Keratinocyte (primary cell): ENCODE data around the gene SEPTIN6. TPM values are rescaled to one million over a fixed set of nuclear protein-coding genes. Genes with fewer than 3 reads are reported as not detected.

Experiments used
- DNase-seq: peaks from one replicate; pipeline ENCODE4 v3.0.0-alpha.2; 2011; ENCODE audit warnings: low read depth, missing footprints, low spot score
- FAIRE-seq: peaks from 2 replicates; lab custom pipeline; 2011; peaks lifted over from hg19 to GRCh38; lab: Jason Lieb, UNC
- H2AFZ ChIP-seq: 2 replicates; pipeline ENCODE4 v1.6.0; 2012; ENCODE audit warnings: low read length, control low read depth, inconsistent platforms; ENCODE audit not compliant: control insufficient read depth
- H3K27ac ChIP-seq: 2 replicates; pipeline ENCODE4 v1.5.1; 2011; ENCODE audit warnings: low read length; ENCODE audit not compliant: control insufficient read depth, insufficient read depth
- H3K27me3 ChIP-seq: 3 replicates; pipeline ENCODE4 v1.6.0; 2011; ENCODE audit warnings: low read length; ENCODE audit not compliant: control insufficient read depth, insufficient read depth; ENCODE audit errors: extremely low read depth
- H3K36me3 ChIP-seq, 2 experiments: 2 replicates in 1 of 2; 3 replicates in 1 of 2; pipeline ENCODE4 v1.5.1; 2011; ENCODE audit warnings: low read length in 2 of 2, mild to moderate bottlenecking in 1 of 2; ENCODE audit not compliant: control insufficient read depth in 2 of 2, insufficient read depth in 2 of 2; ENCODE audit errors: extremely low read depth in 1 of 2
- H3K4me1 ChIP-seq: 3 replicates; pipeline ENCODE4 v1.5.1; 2011; ENCODE audit warnings: low read length; ENCODE audit not compliant: control insufficient read depth, insufficient read depth; ENCODE audit errors: extremely low read depth
- H3K4me2 ChIP-seq: 3 replicates; pipeline ENCODE4 v1.6.0; 2011; ENCODE audit warnings: low read depth, low read length; ENCODE audit not compliant: control insufficient read depth, insufficient read depth; ENCODE audit errors: extremely low read depth
- H3K4me3 ChIP-seq, 3 experiments: fragments of 200-600 bp in 1 of 3; sonication (generic) in 1 of 3; 2 replicates in 2 of 3; 3 replicates in 1 of 3; pipeline ENCODE4 v1.5.1; 2011 to 2016; ENCODE audit warnings: low read length in 3 of 3, mild to moderate bottlenecking in 3 of 3, control low read depth in 2 of 3, inconsistent platforms in 1 of 3, low read depth in 1 of 3, mixed read lengths in 1 of 3, mixed run types in 1 of 3, moderate library complexity in 1 of 3; ENCODE audit not compliant: control insufficient read depth in 2 of 3, insufficient read depth in 2 of 3; ENCODE audit errors: extremely low read depth in 1 of 3
- H3K79me2 ChIP-seq: 2 replicates; pipeline ENCODE4 v1.6.0; 2012; ENCODE audit warnings: low read length; ENCODE audit not compliant: control insufficient read depth, insufficient read depth
- H3K9ac ChIP-seq: 3 replicates; pipeline ENCODE4 v1.6.0; 2011; ENCODE audit warnings: low read length; ENCODE audit not compliant: control insufficient read depth, insufficient read depth; ENCODE audit errors: extremely low read depth
- H3K9me1 ChIP-seq: 3 replicates; pipeline ENCODE4 v1.6.0; 2011; ENCODE audit warnings: low read length; ENCODE audit not compliant: control insufficient read depth, insufficient read depth; ENCODE audit errors: extremely low read depth
- H3K9me3 ChIP-seq: 2 replicates; pipeline ENCODE4 v1.5.1; 2012; ENCODE audit warnings: low read depth, low read length; ENCODE audit not compliant: control insufficient read depth
- H4K20me1 ChIP-seq: 3 replicates; pipeline ENCODE4 v1.6.0; 2011; ENCODE audit warnings: low read length; ENCODE audit not compliant: control insufficient read depth, insufficient read depth; ENCODE audit errors: extremely low read depth
- CTCF ChIP-seq, 3 experiments: IDR thresholded peaks in 1 of 3; conservative IDR thresholded peaks in 1 of 3; optimal IDR thresholded peaks in 1 of 3; 2 replicates in 2 of 3; 3 replicates in 1 of 3; pipeline versions ENCODE3 to v1.5.1; 2011; ENCODE audit warnings: low read length in 3 of 3, mild to moderate bottlenecking in 3 of 3, moderate library complexity in 2 of 3, control low read depth in 1 of 3, inconsistent platforms in 1 of 3; ENCODE audit not compliant: insufficient read depth in 2 of 3; ENCODE audit errors: extremely low read depth in 1 of 3
- EZH2 ChIP-seq: IDR thresholded peaks from one replicate; pipeline ENCODE4 v1.6.1; 2012; ENCODE audit warnings: inconsistent platforms, mild to moderate bottlenecking, low read length, moderate library complexity
- dilution Hi-C: fragments of 300-500 bp; cut with MboI; formaldehyde crosslinking; loops from one replicate; pipeline ENCODE4 v1.7.0; 2020; ENCODE audit warnings: low sequenced_read_pairs; ENCODE audit not compliant: extremely low pct_ligation_motif_present
- polyA minus RNA-seq, 3 experiments: library from RNA; depleted of rRNA, polyadenylated mRNA; stranded (reverse); fragments of >200 nt; gene quantifications; 1 replicate in 1 of 3; 2 replicates in 1 of 3; 3 replicates in 1 of 3; pipeline ENCODE4 v1.2.3, GENCODE V29; 2011
- polyA plus RNA-seq, 5 experiments: library from polyadenylated mRNA; depleted of rRNA in 3 of 5; stranded (reverse) in 3 of 5; stranded (forward) in 1 of 5; unstranded in 1 of 5; fragments of >200 nt; gene quantifications; 1 replicate in 1 of 5; 2 replicates in 3 of 5; 3 replicates in 1 of 5; pipeline versions ENCODE4 v1.2.1 to v1.2.3, GENCODE V29; 2011 to 2012; ENCODE audit warnings: missing spikeins in 2 of 5, low read depth in 1 of 5, low replicate concordance in 1 of 5

The SEPTIN6 gene
- polyA plus RNA-seq (9.8 to 14.0 TPM (median 12.6 TPM) in 3 replicates), polyA minus RNA-seq (16.6 to 23.1 TPM (median 21.1 TPM) in 3 replicates)
- 2.7 TPM for polyA plus RNA-seq (2011; ENCODE audit: low read depth)
- polyA plus RNA-seq (2011; cell fraction: cytosol; rRNA removed) = 11.1 and 11.4 TPM in 2 replicates
- 9.5 and 10.6 TPM in 2 replicates for polyA plus RNA-seq (2011; cell fraction: nucleus; rRNA removed)
- polyA plus RNA-seq (2012; ENCODE audit: low replicate concordance) = 1.5 and 10.0 TPM in 2 replicates
- 10.7 TPM for polyA minus RNA-seq (2011; cell fraction: cytosol; rRNA and poly(A)+ RNA removed)
- polyA minus RNA-seq (2011; cell fraction: nucleus; rRNA and poly(A)+ RNA removed) = 1.3 and 5.4 TPM in 2 replicates

DNA sequence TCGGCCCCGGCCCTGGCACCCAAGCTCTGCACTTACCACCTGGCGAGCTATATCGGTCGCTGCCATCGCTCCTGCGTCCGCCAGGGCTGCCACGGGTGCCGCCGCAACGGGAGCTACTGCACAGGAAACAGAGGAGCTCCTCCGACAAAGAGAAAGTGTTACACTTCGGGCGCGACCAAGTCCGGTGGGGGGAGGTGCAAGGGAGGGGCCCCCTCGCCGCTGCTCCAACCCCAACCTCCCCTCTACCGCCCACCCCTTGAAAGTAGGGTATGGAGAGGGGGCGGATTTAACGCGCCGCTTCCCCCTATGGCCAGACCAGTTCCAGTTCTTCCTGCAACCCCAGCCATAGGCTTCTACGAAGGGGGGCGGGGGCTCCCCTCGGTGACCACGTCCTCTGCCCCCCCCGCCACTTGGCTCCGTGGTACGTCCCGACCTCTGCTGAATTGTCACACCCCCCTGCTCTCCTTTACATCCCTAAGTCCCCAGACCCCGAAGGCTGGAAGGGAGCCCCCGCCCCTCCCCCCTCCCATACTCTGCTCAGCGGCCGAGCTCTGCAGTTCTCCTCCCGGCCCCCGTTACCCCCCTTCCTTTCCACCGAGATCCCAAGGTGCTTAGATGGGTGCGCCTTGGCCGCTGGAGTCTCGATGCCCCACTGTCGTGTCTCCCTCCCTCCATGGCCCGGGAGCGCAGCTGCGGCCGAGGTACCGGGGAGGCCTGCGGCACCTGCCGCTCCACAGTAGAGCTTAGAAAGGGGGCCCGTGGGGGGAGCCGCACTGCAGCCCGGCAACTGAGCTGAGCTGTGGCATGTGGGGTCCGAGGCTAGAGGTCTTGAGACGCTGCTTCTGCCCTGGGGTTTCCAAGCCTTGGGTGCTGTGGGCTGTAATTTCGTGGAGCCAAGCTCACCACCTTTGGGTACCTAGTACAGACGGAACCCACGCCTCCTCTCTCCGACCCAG lies at the start of gene SEPTIN6:
SEPTIN6 (minus strand) TSS at position 129 of the 956 bp plus-strand sequence; CDS start at position 66, 63 bp downstream.
- Histone ChIP-seq H3K27me3 (no peaks in the 10 kb centered on the region), H2AFZ (peak within 1 kb of the TSS; percentile 67), H3K27ac (no peak within 1 kb of the TSS), H3K4me2 (peak within 1 kb of the TSS; percentile 64), H3K4me1 (peaks cover 9% of the 10 kb centered on the region), H3K9me1 (no peaks in the 10 kb centered on the region), H3K9ac (peak within 1 kb of the TSS; percentile 61), H4K20me1 (no peaks in the 10 kb centered on the region), H3K9me3 (no peaks in the 10 kb centered on the region), H3K4me3 (peak within 1 kb of the TSS; percentile 55 to 66 (median 59)), H3K36me3 (no peaks in the 10 kb centered on the region), H3K79me2 (no peaks in the 10 kb centered on the region)
- TF ChIP-seq CTCF (optimal IDR thresholded peaks at IDR 0.05 in 1 of 3, IDR thresholded peaks at IDR 0.05 in 1 of 3, conservative IDR thresholded peaks at IDR 0.05 in 1 of 3; ENCODE audit: extremely low read depth in 1 of 3, insufficient read depth in 2 of 3, low read length in 3 of 3) = peak in 1 of 3 experiments; percentile 11
- no peak for TF ChIP-seq EZH2
- FAIRE-seq (no peak), DNase-seq (peak; percentile 13)
- dilution Hi-C loops = no loop called here

GRCh38 chrX:119738742-119739141 lies 45.8 kb upstream of the SEPTIN6 start:
- dilution Hi-C loops = no loop called here
- TF ChIP-seq CTCF (optimal IDR thresholded peaks at IDR 0.05 in 1 of 3, IDR thresholded peaks at IDR 0.05 in 1 of 3, conservative IDR thresholded peaks at IDR 0.05 in 1 of 3; ENCODE audit: extremely low read depth in 1 of 3, insufficient read depth in 2 of 3, low read length in 3 of 3) = no peak
- FAIRE-seq = no peak

More at GRCh38 chrX:119738742-119739141, 45.8 kb upstream of the SEPTIN6 start:
- Histone ChIP-seq H3K27ac (no peak overlapping the region), H3K4me1 (no peaks in the 10 kb centered on the region), H4K20me1 (no peaks in the 10 kb centered on the region), H3K79me2 (no peaks in the 10 kb centered on the region), H3K4me3 (no peak overlapping the region), H3K9me3 (no peaks in the 10 kb centered on the region), H3K4me2 (no peak overlapping the region), H3K36me3 (no peaks in the 10 kb centered on the region), H3K9me1 (no peaks in the 10 kb centered on the region), H3K27me3 (no peaks in the 10 kb centered on the region), H2AFZ (no peak overlapping the region), H3K9ac (no peak overlapping the region)
- no peak for DNase-seq
